ENCODE data around the gene KCNK6. TPM values are rescaled to one million over a fixed set of nuclear protein-coding genes. Genes with fewer than 3 reads are reported as not detected.

The KCNK6 gene
- total RNA-seq, 1 experiment from 2014 or later = 5.3 TPM

GRCh38 chr19:38378866-38379265 lies 59.2 kb downstream of the KCNK6 start:
- no TSS peak for BruUV-seq (replicated peaks)

GRCh38 chr19:38381138-38381537 lies 61.5 kb downstream of the KCNK6 start:
- H3K9me3 Mint-ChIP-seq (ENCODE audit: unreplicated experiment) = no peaks in the 10 kb centered on the region
- ChIA-PET POLR2A (no interaction called here), CTCF (interaction anchor here (0.9 kb wide), 1 partner anchor 116 kb away, joined by 4 read pairs; no protein-coding TSS in a partner anchor)
- intact Hi-C loops (cut with micrococcal nuclease) = no loop called here
- no TSS peak for BruUV-seq (replicated peaks)
- H3K4me1 Mint-ChIP-seq (ENCODE audit: insufficient read depth, unreplicated experiment) = peaks cover 7% of the 10 kb centered on the region
- TF ChIP-seq CTCF (IDR thresholded peaks at IDR 0.05; ENCODE audit: unreplicated experiment) = no peak
- H3K4me3 Mint-ChIP-seq (ENCODE audit: unreplicated experiment) = no peak overlapping the region
- H3K36me3 Mint-ChIP-seq (ENCODE audit: insufficient read depth, unreplicated experiment) = peaks cover 72% of the 10 kb centered on the region
- H3K27ac Mint-ChIP-seq (ENCODE audit: low read depth, unreplicated experiment) = no peak overlapping the region
- no peak for DNase-seq (ENCODE audit: unreplicated experiment)
- no peaks in the 10 kb centered on the region for H3K27me3 Mint-ChIP-seq (ENCODE audit: insufficient read depth, unreplicated experiment)

More at GRCh38 chr19:38378866-38379265, 59.2 kb downstream of the KCNK6 start:
- no peaks in the 10 kb centered on the region for H3K27me3 Mint-ChIP-seq (ENCODE audit: insufficient read depth, unreplicated experiment)
- CTCF ChIA-PET = interaction anchor here (0.6 kb wide), 1 partner anchor 497 kb away, joined by 3 read pairs; no protein-coding TSS in a partner anchor
- no peaks in the 10 kb centered on the region for H3K9me3 Mint-ChIP-seq (ENCODE audit: unreplicated experiment)
- POLR2A ChIA-PET = no interaction called here
- intact Hi-C loops (cut with micrococcal nuclease) = no loop called here
- H3K27ac Mint-ChIP-seq (ENCODE audit: low read depth, unreplicated experiment) = no peak overlapping the region
- no peak for TF ChIP-seq CTCF (IDR thresholded peaks at IDR 0.05; ENCODE audit: unreplicated experiment)
- H3K36me3 Mint-ChIP-seq (ENCODE audit: insufficient read depth, unreplicated experiment) = peaks cover 71% of the 10 kb centered on the region
- peaks cover 19% of the 10 kb centered on the region for H3K4me1 Mint-ChIP-seq (ENCODE audit: insufficient read depth, unreplicated experiment)
- no peak for DNase-seq (ENCODE audit: unreplicated experiment)
- H3K4me3 Mint-ChIP-seq (ENCODE audit: unreplicated experiment) = no peak overlapping the region

Other genes with a start within 250 kb of the KCNK6 start
- 1.0 and 1.2 TPM in 2 replicates for gene DPF1, start 95.6 kb upstream of the KCNK6 start, total RNA-seq (2022)
- gene PPP1R14A, start 63.5 kb upstream of the KCNK6 start, total RNA-seq (2022) = not detected in 2 replicates
- 277 and 333 TPM in 2 replicates for gene SPINT2, start 55.3 kb upstream of the KCNK6 start, total RNA-seq (2022)
- gene C19orf33, start 15.6 kb upstream of the KCNK6 start, total RNA-seq (2022) = 343 and 381 TPM in 2 replicates
- 49.2 and 60.3 TPM in 2 replicates for gene YIF1B, start 3.9 kb upstream of the KCNK6 start, total RNA-seq (2022)
- 1.4 and 4.5 TPM in 2 replicates for gene CATSPERG, start 16.0 kb downstream of the KCNK6 start, total RNA-seq (2022)
- gene PSMD8, start 54.7 kb downstream of the KCNK6 start, total RNA-seq (2022) = 289 and 311 TPM in 2 replicates
- gene GGN, start 68.2 kb downstream of the KCNK6 start, total RNA-seq (2022) = 0.27 and 1.4 TPM in 2 replicates
- 5.6 and 9.0 TPM in 2 replicates for gene SPRED3, start 68.9 kb downstream of the KCNK6 start, total RNA-seq (2022)
- 18.8 and 19.9 TPM in 2 replicates for gene FAM98C, start 83.2 kb downstream of the KCNK6 start, total RNA-seq (2022)
- gene RASGRP4, start 106.4 kb downstream of the KCNK6 start, total RNA-seq (2022) = not detected in 2 replicates
- 0.28 and 0.32 TPM in 2 replicates for gene RYR1, start 113.8 kb downstream of the KCNK6 start, total RNA-seq (2022)

Data from MCF 10A (cell line).